Chondrocyte (in vitro differentiated cells): ENCODE results near the gene RBP3. TPM values are rescaled to one million over a fixed set of nuclear protein-coding genes. Genes with fewer than 3 reads are reported as not detected.
A peak's percentile ranks its signal among the peaks of the same experiment; 100 is the strongest.

Experiments
- DNase-seq: peaks from one replicate; pipeline ENCODE4 v3.0.0; 2021; ENCODE audit warnings: mixed read lengths, low spot score
- H3K27ac Mint-ChIP-seq: one replicate; pipeline ENCODE4 v1.8.0; 2021; ENCODE audit warnings: mild to moderate bottlenecking, moderate library complexity, mixed read lengths; ENCODE audit not compliant: unreplicated experiment
- H3K27me3 Mint-ChIP-seq: 2 replicates; pipeline ENCODE4 v1.8.0; 2021; ENCODE audit warnings: low read depth, mixed read lengths
- H3K36me3 Mint-ChIP-seq: 2 replicates; pipeline ENCODE4 v1.8.0; 2021; ENCODE audit warnings: low read depth, mixed read lengths
- H3K4me1 Mint-ChIP-seq: 2 replicates; pipeline ENCODE4 v1.8.0; 2021; ENCODE audit warnings: low read depth, mild to moderate bottlenecking, mixed read lengths
- H3K4me3 Mint-ChIP-seq: one replicate; pipeline ENCODE4 v1.8.0; 2021; ENCODE audit warnings: mild to moderate bottlenecking, moderate library complexity, mixed read lengths; ENCODE audit not compliant: unreplicated experiment
- H3K9me3 Mint-ChIP-seq: 2 replicates; pipeline ENCODE4 v1.8.0; 2021; ENCODE audit warnings: low read depth, mixed read lengths
- total RNA-seq: library from RNA; stranded (reverse); gene quantifications from 3 replicates; pipeline ENCODE4 v1.2.1, GENCODE V29; 2021
- TF ChIP-seq, protein P1 (sequence below): fragments of 200-600 bp; sonication (generic); IDR thresholded peaks from 2 replicates; pipeline ENCODE4 v1.5.0; 2021; ENCODE audit warnings: antibody characterized with exemption, mild to moderate bottlenecking, moderate library complexity

Gene RBP3
- total RNA-seq, 1 donor from 2014 or later: not detected

GRCh38 chr10:47374611-47375536 lies 26.7 kb downstream of the RBP3 start:
- Mint-ChIP-seq H3K4me1 (peaks cover 44% of the 10 kb centered on the region), H3K27me3 (peaks cover 8% of the 10 kb centered on the region), H3K36me3 (no peaks in the 10 kb centered on the region), H3K27ac (peak overlapping the region; percentile 62), H3K4me3 (no peak overlapping the region), H3K9me3 (no peaks in the 10 kb centered on the region)
- TF ChIP-seq, protein P1, sequence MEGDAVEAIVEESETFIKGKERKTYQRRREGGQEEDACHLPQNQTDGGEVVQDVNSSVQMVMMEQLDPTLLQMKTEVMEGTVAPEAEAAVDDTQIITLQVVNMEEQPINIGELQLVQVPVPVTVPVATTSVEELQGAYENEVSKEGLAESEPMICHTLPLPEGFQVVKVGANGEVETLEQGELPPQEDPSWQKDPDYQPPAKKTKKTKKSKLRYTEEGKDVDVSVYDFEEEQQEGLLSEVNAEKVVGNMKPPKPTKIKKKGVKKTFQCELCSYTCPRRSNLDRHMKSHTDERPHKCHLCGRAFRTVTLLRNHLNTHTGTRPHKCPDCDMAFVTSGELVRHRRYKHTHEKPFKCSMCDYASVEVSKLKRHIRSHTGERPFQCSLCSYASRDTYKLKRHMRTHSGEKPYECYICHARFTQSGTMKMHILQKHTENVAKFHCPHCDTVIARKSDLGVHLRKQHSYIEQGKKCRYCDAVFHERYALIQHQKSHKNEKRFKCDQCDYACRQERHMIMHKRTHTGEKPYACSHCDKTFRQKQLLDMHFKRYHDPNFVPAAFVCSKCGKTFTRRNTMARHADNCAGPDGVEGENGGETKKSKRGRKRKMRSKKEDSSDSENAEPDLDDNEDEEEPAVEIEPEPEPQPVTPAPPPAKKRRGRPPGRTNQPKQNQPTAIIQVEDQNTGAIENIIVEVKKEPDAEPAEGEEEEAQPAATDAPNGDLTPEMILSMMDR: no peak
- no peak for DNase-seq

- H3K27me3 Mint-ChIP-seq: peaks cover 21% of the 10 kb centered on the region
Observed at GRCh38 chr10:47376522-47377220, 28.5 kb downstream of the RBP3 start.

DNA sequence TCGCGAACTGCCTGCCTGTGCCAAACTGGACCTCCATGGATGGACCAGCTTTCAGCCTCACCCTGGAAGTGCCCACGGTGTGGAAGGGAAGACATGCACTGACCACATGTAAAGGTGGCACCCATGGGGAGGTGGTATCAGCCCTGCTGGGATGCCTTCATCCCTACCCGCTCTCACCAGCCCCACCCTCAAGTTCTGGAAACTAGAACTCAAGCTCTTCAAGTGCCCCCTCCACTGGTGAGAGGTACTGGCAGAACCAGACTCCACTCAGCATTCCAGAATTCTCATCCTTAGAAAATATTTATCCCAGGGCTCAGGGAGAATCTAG lies 30.0 kb downstream of the RBP3 start:
- no peak for DNase-seq
- Mint-ChIP-seq H3K4me1 (peaks cover 26% of the 10 kb centered on the region), H3K4me3 (no peak overlapping the region), H3K27ac (no peak overlapping the region), H3K36me3 (peaks cover 2% of the 10 kb centered on the region), H3K27me3 (peaks cover 23% of the 10 kb centered on the region), H3K9me3 (no peaks in the 10 kb centered on the region)
- TF ChIP-seq, protein P1: no peak

More at GRCh38 chr10:47376522-47377220, 28.5 kb downstream of the RBP3 start:
- no peaks in the 10 kb centered on the region for H3K9me3 Mint-ChIP-seq
- DNase-seq: no peak
- H3K4me1 Mint-ChIP-seq: peaks cover 38% of the 10 kb centered on the region
- H3K36me3 Mint-ChIP-seq: peaks cover 2% of the 10 kb centered on the region
- H3K27ac Mint-ChIP-seq: no peak overlapping the region
- H3K4me3 Mint-ChIP-seq: no peak overlapping the region
- TF ChIP-seq, protein P1: no peak

DNA sequence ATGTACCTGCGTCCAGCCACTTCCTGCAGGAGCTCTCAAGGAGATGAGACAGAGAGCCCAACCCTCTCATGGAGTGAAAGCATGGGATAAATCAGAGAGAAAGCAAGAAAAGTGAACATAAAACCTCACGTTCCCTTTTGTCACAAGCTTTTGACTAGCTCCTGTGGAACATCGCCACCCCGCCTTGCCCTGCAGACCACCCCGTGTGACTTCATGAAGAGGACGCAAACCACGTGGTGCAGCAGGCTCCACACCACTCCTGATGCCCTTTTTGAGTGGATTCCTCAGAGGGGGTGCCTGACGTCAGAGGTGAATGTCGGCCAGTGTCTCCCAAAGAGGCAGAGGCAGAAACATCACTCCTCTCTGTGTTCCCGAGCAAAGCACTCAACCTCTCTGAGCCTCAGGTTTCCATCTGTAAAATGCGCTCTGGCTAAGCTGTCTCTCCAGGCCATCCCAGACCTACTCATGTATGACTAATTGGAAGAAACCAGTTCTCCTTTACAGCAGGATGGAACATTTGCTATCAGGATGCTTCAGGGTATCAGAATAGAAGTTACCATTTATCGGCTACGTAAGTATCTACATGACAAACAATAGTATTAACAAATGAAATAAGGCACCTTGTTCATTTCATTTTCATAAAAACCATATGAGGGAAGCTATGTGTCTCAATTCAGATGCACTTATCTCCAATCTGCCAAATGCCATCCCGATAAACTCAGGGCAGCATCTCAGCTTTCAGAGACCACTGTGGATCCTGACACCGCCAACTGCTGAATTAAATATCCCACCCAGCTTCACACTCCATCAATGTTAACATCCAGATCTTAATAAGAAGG lies 30.7 kb downstream of the RBP3 start:
- TF ChIP-seq, protein P1: no peak
- Mint-ChIP-seq H3K4me1 (peaks cover 23% of the 10 kb centered on the region), H3K9me3 (no peaks in the 10 kb centered on the region), H3K27me3 (peaks cover 23% of the 10 kb centered on the region), H3K4me3 (no peak overlapping the region), H3K36me3 (peaks cover 2% of the 10 kb centered on the region), H3K27ac (no peak overlapping the region)
- DNase-seq: no peak

GRCh38 chr10:47379445-47379785 lies 31.3 kb downstream of the RBP3 start:
- Mint-ChIP-seq H3K4me3 (no peak overlapping the region), H3K4me1 (peaks cover 19% of the 10 kb centered on the region), H3K27ac (no peak overlapping the region), H3K9me3 (no peaks in the 10 kb centered on the region), H3K27me3 (peaks cover 23% of the 10 kb centered on the region), H3K36me3 (peaks cover 2% of the 10 kb centered on the region)
- TF ChIP-seq, protein P1: no peak
- no peak for DNase-seq
